22Rv1 (cell line): ENCODE data around the gene S100A13.

Experiments
- CTCF ChIP-seq: fragments of 450-650 bp; IDR thresholded peaks from 2 replicates; pipeline ENCODE4 v1.5.1; 2017; ENCODE audit warnings: mild to moderate bottlenecking
- ZFX ChIP-seq: fragments of 450-650 bp; IDR thresholded peaks from 2 replicates; pipeline ENCODE4 v1.6.1; 2017; ENCODE audit warnings: antibody characterized with exemption, borderline replicate concordance

GRCh38 chr1:153643100-153643499, 15.8 kb upstream of the S100A13 start:
- no peak for TF ChIP-seq CTCF
- no peak for TF ChIP-seq ZFX
